Immature natural killer cell (primary cell): ENCODE data around the gene EFHD2. TPM values are rescaled to one million over a fixed set of nuclear protein-coding genes. Genes with fewer than 3 reads are reported as not detected.
A peak's percentile ranks its signal among the peaks of the same experiment; 100 is the strongest.
"Not testable (repeated sequence)": the region's sequence is repeated elsewhere in the genome, so short reads cannot be mapped to it uniquely, and the experiment has no call there.

Experiments
- DNase-seq, 3 donors: peaks; one replicate each; pipeline ENCODE4 v3.0.0; 2022; ENCODE audit warnings: mixed read lengths in 1 of 3
- H3K27ac Mint-ChIP-seq, 6 donors: one replicate each; pipeline ENCODE4 v1.8.0; 2020; ENCODE audit warnings: mixed read lengths in 6 of 6, mild to moderate bottlenecking in 5 of 6, inconsistent platforms in 4 of 6, moderate library complexity in 3 of 6
- H3K27me3 Mint-ChIP-seq, 3 donors: one replicate each; pipeline ENCODE4 v1.8.0; 2020 to 2021; ENCODE audit warnings: low read depth in 3 of 3, mild to moderate bottlenecking in 3 of 3, mixed read lengths in 3 of 3, moderate library complexity in 3 of 3, inconsistent platforms in 1 of 3
- H3K36me3 Mint-ChIP-seq, 3 donors: one replicate each; pipeline ENCODE4 v1.8.0; 2020; ENCODE audit warnings: mixed read lengths in 3 of 3, inconsistent platforms in 2 of 3, mild to moderate bottlenecking in 2 of 3
- H3K4me1 Mint-ChIP-seq, 2 donors: one replicate each; pipeline ENCODE4 v1.8.0; 2020; ENCODE audit warnings: inconsistent platforms in 2 of 2, mild to moderate bottlenecking in 2 of 2, mixed read lengths in 2 of 2, moderate library complexity in 1 of 2
- H3K4me3 Mint-ChIP-seq, 5 donors: one replicate each; pipeline ENCODE4 v1.8.0; 2020; ENCODE audit warnings: mild to moderate bottlenecking in 5 of 5, mixed read lengths in 5 of 5, inconsistent platforms in 3 of 5, moderate library complexity in 3 of 5
- H3K9me3 Mint-ChIP-seq, 6 donors: one replicate each; pipeline ENCODE4 v1.8.0; 2020; ENCODE audit warnings: mild to moderate bottlenecking in 6 of 6, mixed read lengths in 6 of 6, inconsistent platforms in 4 of 6, moderate library complexity in 3 of 6
- polyA plus RNA-seq, 3 donors: library from polyadenylated mRNA; unstranded; fragments of 300-500 nt; fragmentation: Illumina TruSeq; gene quantifications; one replicate each; pipeline ENCODE4 v1.2.3, GENCODE V29; 2021

The EFHD2 gene
- polyA plus RNA-seq, 3 donors from 2014 or later = 686 to 1,063 (median 771) TPM

GRCh38 chr1:15446212-15446611, 36.5 kb downstream of the EFHD2 start:
- Mint-ChIP-seq H3K36me3 (peaks cover 0 to 8% (median 0%) of the 10 kb centered on the region in 3 donors), H3K9me3 (no peaks in the 10 kb centered on the region), H3K27ac (no peak overlapping the region), H3K4me1 (peaks cover 15 to 16% of the 10 kb centered on the region in 2 donors), H3K4me3 (peak overlapping the region in 2 of 5 donors; percentile 62 to 69), H3K27me3 (peaks cover 10 to 20% (median 17%) of the 10 kb centered on the region in 3 donors)
- DNase-seq = no peak

GRCh38 chr1:15448877-15449462, 39.3 kb downstream of the EFHD2 start:
- no peak for DNase-seq
- Mint-ChIP-seq H3K27me3 (peaks cover 10 to 15% (median 14%) of the 10 kb centered on the region in 3 donors), H3K4me3 (no peak overlapping the region), H3K36me3 (peaks cover 0 to 3% (median 0%) of the 10 kb centered on the region in 3 donors), H3K27ac (no peak overlapping the region), H3K9me3 (no peaks in the 10 kb centered on the region), H3K4me1 (peaks cover 15 to 16% of the 10 kb centered on the region in 2 donors)

GRCh38 chr1:15449567-15449966, 39.9 kb downstream of the EFHD2 start:
- no peak overlapping the region for H3K27ac Mint-ChIP-seq
- H3K4me3 Mint-ChIP-seq = no peak overlapping the region
- H3K4me1 Mint-ChIP-seq = peaks cover 15 to 16% of the 10 kb centered on the region in 2 donors
- DNase-seq = no peak
- no peaks in the 10 kb centered on the region for H3K9me3 Mint-ChIP-seq
- peaks cover 0 to 3% (median 0%) of the 10 kb centered on the region in 3 donors for H3K36me3 Mint-ChIP-seq
- H3K27me3 Mint-ChIP-seq = peaks cover 10 to 15% (median 13%) of the 10 kb centered on the region in 3 donors

GRCh38 chr1:15451014-15451722, 41.5 kb downstream of the EFHD2 start:
- H3K4me3 Mint-ChIP-seq = no peak overlapping the region
- H3K4me1 Mint-ChIP-seq = peaks cover under 1% of the 10 kb centered on the region in 2 donors
- no peak overlapping the region for H3K27ac Mint-ChIP-seq
- no peaks in the 10 kb centered on the region for H3K9me3 Mint-ChIP-seq
- no peaks in the 10 kb centered on the region for H3K36me3 Mint-ChIP-seq
- H3K27me3 Mint-ChIP-seq = peaks cover 5 to 9% (median 7%) of the 10 kb centered on the region in 3 donors
- DNase-seq = no peak

GRCh38 chr1:15452216-15452615, 42.5 kb downstream of the EFHD2 start:
- no peaks in the 10 kb centered on the region for H3K9me3 Mint-ChIP-seq

GRCh38 chr1:15452866-15453571, 43.3 kb downstream of the EFHD2 start:
- DNase-seq = no peak
- Mint-ChIP-seq H3K4me1 (no peaks in the 10 kb centered on the region), H3K27me3 (peaks cover 3 to 5% (median 4%) of the 10 kb centered on the region in 3 donors), H3K9me3 (no peaks in the 10 kb centered on the region), H3K36me3 (no peaks in the 10 kb centered on the region), H3K4me3 (no peak overlapping the region), H3K27ac (no peak overlapping the region)

More at GRCh38 chr1:15452216-15452615, 42.5 kb downstream of the EFHD2 start:
- H3K27ac Mint-ChIP-seq = no peak overlapping the region
- H3K4me3 Mint-ChIP-seq = no peak overlapping the region
- H3K36me3 Mint-ChIP-seq = no peaks in the 10 kb centered on the region
- peaks cover 4 to 6% (median 5%) of the 10 kb centered on the region in 3 donors for H3K27me3 Mint-ChIP-seq
- DNase-seq = no peak
- no peaks in the 10 kb centered on the region for H3K4me1 Mint-ChIP-seq

GRCh38 chr1:15453734-15454133, 44.0 kb downstream of the EFHD2 start:
- Mint-ChIP-seq H3K36me3 (no peaks in the 10 kb centered on the region), H3K9me3 (no peaks in the 10 kb centered on the region), H3K4me3 (no peak overlapping the region), H3K27ac (no peak overlapping the region), H3K4me1 (no peaks in the 10 kb centered on the region), H3K27me3 (peaks cover 4 to 6% (median 5%) of the 10 kb centered on the region in 3 donors)
- no peak for DNase-seq

GRCh38 chr1:15454256-15454655, 44.6 kb downstream of the EFHD2 start:
- H3K9me3 Mint-ChIP-seq = no peaks in the 10 kb centered on the region
- no peak overlapping the region for H3K4me3 Mint-ChIP-seq
- DNase-seq = no peak
- no peak overlapping the region for H3K27ac Mint-ChIP-seq
- peaks cover 4 to 6% (median 5%) of the 10 kb centered on the region in 3 donors for H3K27me3 Mint-ChIP-seq
- no peaks in the 10 kb centered on the region for H3K4me1 Mint-ChIP-seq
- H3K36me3 Mint-ChIP-seq = no peaks in the 10 kb centered on the region

- no peak for DNase-seq
- H3K4me3 Mint-ChIP-seq = no peak overlapping the region
- no peak overlapping the region for H3K27ac Mint-ChIP-seq
- H3K4me1 Mint-ChIP-seq = no peaks in the 10 kb centered on the region
- no peaks in the 10 kb centered on the region for H3K36me3 Mint-ChIP-seq
- H3K9me3 Mint-ChIP-seq = no peaks in the 10 kb centered on the region
- H3K27me3 Mint-ChIP-seq = peaks cover 2 to 6% (median 5%) of the 10 kb centered on the region in 3 donors
These were observed 45.8 kb downstream of the EFHD2 start for GRCh38 chr1:15455522-15455921.

GRCh38 chr1:15456313-15456954, 46.7 kb downstream of the EFHD2 start, which contains the start of gene CELA2A:
Gene CELA2A (plus strand): TSS chr1:15456732. CDS start chr1:15456754, 22 bp downstream.
- H3K4me3 Mint-ChIP-seq = no peak within 1 kb of the TSS
- no peaks in the 10 kb centered on the region for H3K4me1 Mint-ChIP-seq
- H3K36me3 Mint-ChIP-seq = no peaks in the 10 kb centered on the region
- no peaks in the 10 kb centered on the region for H3K9me3 Mint-ChIP-seq
- H3K27me3 Mint-ChIP-seq = peaks cover 0 to 6% (median 2%) of the 10 kb centered on the region in 3 donors
- DNase-seq = no peak
- H3K27ac Mint-ChIP-seq = no peak within 1 kb of the TSS

GRCh38 chr1:15457585-15457984, 47.9 kb downstream of the EFHD2 start:
- no peak for DNase-seq
- Mint-ChIP-seq H3K4me1 (no peaks in the 10 kb centered on the region), H3K27me3 (peaks cover 0 to 6% (median 2%) of the 10 kb centered on the region in 3 donors), H3K36me3 (no peaks in the 10 kb centered on the region), H3K4me3 (no peak overlapping the region), H3K9me3 (no peaks in the 10 kb centered on the region), H3K27ac (no peak overlapping the region)

- DNase-seq, H3K4me1 Mint-ChIP-seq, H3K27ac Mint-ChIP-seq, H3K4me3 Mint-ChIP-seq, H3K9me3 Mint-ChIP-seq, H3K36me3 Mint-ChIP-seq, H3K27me3 Mint-ChIP-seq: not testable (repeated sequence)
These were observed 48.7 kb downstream of the EFHD2 start for GRCh38 chr1:15458388-15458787.

- H3K27me3 Mint-ChIP-seq = peaks cover 3 to 7% (median 6%) of the 10 kb centered on the region in 3 donors
- no peaks in the 10 kb centered on the region for H3K4me1 Mint-ChIP-seq
- H3K4me3 Mint-ChIP-seq = no peak overlapping the region
- no peaks in the 10 kb centered on the region for H3K36me3 Mint-ChIP-seq
- no peak for DNase-seq
- H3K9me3 Mint-ChIP-seq = no peaks in the 10 kb centered on the region
- no peak overlapping the region for H3K27ac Mint-ChIP-seq
These were observed 50.4 kb downstream of the EFHD2 start for GRCh38 chr1:15459771-15460707.
